ENCODE measurements around the gene SKP1. TPM values are rescaled to one million over a fixed set of nuclear protein-coding genes. Genes with fewer than 3 reads are reported as not detected.

Gene SKP1
- polyA plus RNA-seq, 1 of the 3 experiments (the other 2 are of a cell fraction), result 407 TPM

DNA sequence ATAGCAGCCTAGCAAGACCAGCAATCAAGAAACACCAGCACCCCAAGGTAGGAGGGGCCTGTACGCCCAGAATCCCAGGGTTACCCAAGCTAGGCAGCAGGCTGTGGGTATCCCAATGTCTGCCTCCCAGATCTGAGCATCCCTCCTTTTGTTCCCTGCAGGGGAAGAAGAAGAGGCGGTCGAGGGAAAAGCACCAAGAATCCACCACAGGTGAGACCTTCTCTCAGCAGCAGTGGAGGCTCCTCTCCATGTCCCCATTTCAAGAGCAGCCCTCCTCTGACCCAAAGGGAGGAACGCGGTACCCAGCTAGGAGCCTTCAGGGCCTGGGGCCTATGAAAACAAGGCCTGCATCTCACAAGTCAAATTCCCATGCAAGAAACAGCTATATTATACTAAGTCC is 33.3 kb downstream of the SKP1 start:
- Histone ChIP-seq H3K4me2 (no peak overlapping the region), H3K27me3 (ENCODE audit: insufficient read depth) (no peaks in the 10 kb centered on the region), H3K4me3 (ENCODE audit: low read depth in 2 of 2, low read length in 1 of 2) (no peak overlapping the region), H3K79me2 (ENCODE audit: insufficient read depth) (peaks cover 33% of the 10 kb centered on the region), H3K27ac (ENCODE audit: low read depth in 2 of 2, low read length in 1 of 2) (no peak overlapping the region), H4K20me1 (ENCODE audit: insufficient read depth) (peaks cover 65% of the 10 kb centered on the region), H3K9me3 (no peaks in the 10 kb centered on the region), H2AFZ (ENCODE audit: low read depth) (no peak overlapping the region), H3K36me3 (replicated peaks in 1 of 2; ENCODE audit: control insufficient read depth in 1 of 2, insufficient read depth in 2 of 2, low read length in 1 of 2) (peaks cover 22 to 83% of the 10 kb centered on the region in 2 experiments), H3K4me1 (ENCODE audit: control insufficient read depth in 1 of 2, insufficient read depth in 2 of 2, low read depth in 1 of 2, low read length in 1 of 2) (peaks cover 5 to 13% of the 10 kb centered on the region in 2 experiments; a peak in 2 of 4 replicates), H3F3A (replicated peaks; ENCODE audit: insufficient read depth) (peaks cover 14% of the 10 kb centered on the region), H3K9me2 (no peaks in the 10 kb centered on the region), H3K9ac (no peak overlapping the region)
- DNase-seq, result no peak
- TF ChIP-seq FOXJ3 (CRISPR knock-in tag; IDR thresholded peaks at IDR 0.05), result no peak
- TF ChIP-seq YY1 (IDR thresholded peaks at IDR 0.05; ENCODE audit: low read depth), result no peak
- TF ChIP-seq, protein P1, sequence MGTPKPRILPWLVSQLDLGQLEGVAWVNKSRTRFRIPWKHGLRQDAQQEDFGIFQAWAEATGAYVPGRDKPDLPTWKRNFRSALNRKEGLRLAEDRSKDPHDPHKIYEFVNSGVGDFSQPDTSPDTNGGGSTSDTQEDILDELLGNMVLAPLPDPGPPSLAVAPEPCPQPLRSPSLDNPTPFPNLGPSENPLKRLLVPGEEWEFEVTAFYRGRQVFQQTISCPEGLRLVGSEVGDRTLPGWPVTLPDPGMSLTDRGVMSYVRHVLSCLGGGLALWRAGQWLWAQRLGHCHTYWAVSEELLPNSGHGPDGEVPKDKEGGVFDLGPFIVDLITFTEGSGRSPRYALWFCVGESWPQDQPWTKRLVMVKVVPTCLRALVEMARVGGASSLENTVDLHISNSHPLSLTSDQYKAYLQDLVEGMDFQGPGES (IDR thresholded peaks at IDR 0.05; ENCODE audit: low read depth, low read length), result no peak
- ChIA-PET CTCF (interaction anchor here (1.1 to 18.5 kb wide), 6 partner anchors 17 to 146 kb away, joined by 3 to 673 read pairs (median 6); partner anchors contain the start of gene SKP1), POLR2A (interaction anchor here (0.5 to 1.5 kb wide), 2 partner anchors 72 to 104 kb away, joined by 3 to 4 read pairs; no protein-coding TSS in a partner anchor)
- 94% methylated on average over 4 of the region's 5 CpGs for WGBS (ENCODE audit: low lambda C conversion rate)

DNA sequence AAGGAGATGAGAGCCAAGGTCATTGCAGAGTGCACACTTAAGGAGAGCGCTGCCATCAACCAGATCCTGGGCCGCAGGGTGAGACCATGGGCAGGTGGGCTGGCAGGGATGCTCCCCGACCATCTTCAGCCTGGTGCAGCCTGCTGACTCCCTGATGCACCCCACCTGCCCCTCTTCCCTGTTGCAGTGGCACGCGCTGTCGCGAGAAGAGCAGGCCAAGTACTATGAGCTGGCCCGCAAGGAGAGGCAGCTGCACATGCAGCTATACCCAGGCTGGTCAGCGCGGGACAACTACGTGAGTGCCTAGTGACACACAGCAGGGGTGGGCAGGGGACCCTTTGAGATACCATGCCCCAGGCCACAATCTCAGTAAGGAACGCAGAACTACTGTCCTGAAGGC is 33.9 kb downstream of the SKP1 start:
- Histone ChIP-seq H3K36me3 (replicated peaks in 1 of 2; ENCODE audit: control insufficient read depth in 1 of 2, insufficient read depth in 2 of 2, low read length in 1 of 2) (peaks cover 17 to 81% of the 10 kb centered on the region in 2 experiments), H3K4me3 (ENCODE audit: low read depth in 2 of 2, low read length in 1 of 2) (no peak overlapping the region), H2AFZ (ENCODE audit: low read depth) (no peak overlapping the region), H3K9me2 (no peaks in the 10 kb centered on the region), H3K4me2 (no peak overlapping the region), H3K79me2 (ENCODE audit: insufficient read depth) (peaks cover 31% of the 10 kb centered on the region; the same call in 1 of the 2 replicates), H3K9ac (no peak overlapping the region), H3K27me3 (ENCODE audit: insufficient read depth) (no peaks in the 10 kb centered on the region), H3K9me3 (no peaks in the 10 kb centered on the region), H3K4me1 (ENCODE audit: control insufficient read depth in 1 of 2, insufficient read depth in 2 of 2, low read depth in 1 of 2, low read length in 1 of 2) (peaks cover 11 to 13% of the 10 kb centered on the region in 2 experiments; a peak in 3 of 4 replicates), H3F3A (replicated peaks; ENCODE audit: insufficient read depth) (peaks cover 8% of the 10 kb centered on the region), H3K27ac (ENCODE audit: low read depth in 2 of 2, low read length in 1 of 2) (no peak overlapping the region; a peak in 1 of 4 replicates), H4K20me1 (ENCODE audit: insufficient read depth) (peaks cover 71% of the 10 kb centered on the region)
- no peak for DNase-seq
- TF ChIP-seq FOXM1 (IDR thresholded peaks at IDR 0.05; ENCODE audit: low read depth), result no peak
- TF ChIP-seq RFX5 (IDR thresholded peaks at IDR 0.05; ENCODE audit: low read length), result no peak
- TF ChIP-seq NFIC (IDR thresholded peaks at IDR 0.05; ENCODE audit: borderline replicate concordance), result no peak
- CTCF ChIA-PET, result interaction anchor here (1.1 to 18.5 kb wide), 7 partner anchors 16 to 147 kb away, joined by 3 to 673 read pairs (median 6); partner anchors contain the start of gene SKP1
- WGBS (ENCODE audit: low lambda C conversion rate), result 100% methylated on average over 6 of the region's 12 CpGs
- POLR2A ChIA-PET, result no interaction called here

DNA sequence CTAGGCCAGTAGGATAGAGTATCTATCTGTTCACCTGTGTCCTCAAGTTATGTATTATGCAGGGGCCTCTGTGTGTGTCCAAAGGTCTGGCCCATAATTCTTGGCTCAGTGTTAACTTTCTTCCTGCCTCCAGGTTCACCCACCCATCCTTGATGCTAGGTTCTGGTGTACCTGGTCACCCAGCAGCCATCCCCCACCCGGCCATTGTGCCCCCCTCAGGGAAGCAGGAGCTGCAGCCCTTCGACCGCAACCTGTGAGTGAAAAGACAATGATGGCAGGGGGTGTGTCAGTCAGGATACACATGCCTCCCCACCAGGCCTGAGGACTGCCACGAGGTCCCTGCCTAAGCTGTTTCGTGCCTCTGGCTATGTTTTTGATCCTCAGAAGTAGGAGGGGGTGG is 34.7 kb downstream of the SKP1 start:
- peaks cover 16 to 76% of the 10 kb centered on the region in 2 experiments for H3K36me3 ChIP-seq (replicated peaks in 1 of 2; ENCODE audit: control insufficient read depth in 1 of 2, insufficient read depth in 2 of 2, low read length in 1 of 2)
- 90% methylated on average over 3 of the region's 5 CpGs for WGBS (ENCODE audit: low lambda C conversion rate)
- no peak for DNase-seq
- no peak overlapping the region for H2AFZ ChIP-seq (ENCODE audit: low read depth)
- H4K20me1 ChIP-seq (ENCODE audit: insufficient read depth), result peaks cover 66% of the 10 kb centered on the region
- TF ChIP-seq CHD2 (IDR thresholded peaks at IDR 0.05; ENCODE audit: low read length, partially characterized antibody) (no peak), RXRA (IDR thresholded peaks at IDR 0.05; ENCODE audit: borderline replicate concordance, low read depth) (no peak), ELF1 (IDR thresholded peaks at IDR 0.05) (no peak), MEF2A (IDR thresholded peaks at IDR 0.05; ENCODE audit: borderline replicate concordance, low read depth) (no peak), TEAD4 (IDR thresholded peaks at IDR 0.05; ENCODE audit: borderline replicate concordance, insufficient read depth) (no peak)
- TF ChIP-seq, protein P1 (IDR thresholded peaks at IDR 0.05; ENCODE audit: low read depth, low read length), result no peak
- TF ChIP-seq, protein P2, sequence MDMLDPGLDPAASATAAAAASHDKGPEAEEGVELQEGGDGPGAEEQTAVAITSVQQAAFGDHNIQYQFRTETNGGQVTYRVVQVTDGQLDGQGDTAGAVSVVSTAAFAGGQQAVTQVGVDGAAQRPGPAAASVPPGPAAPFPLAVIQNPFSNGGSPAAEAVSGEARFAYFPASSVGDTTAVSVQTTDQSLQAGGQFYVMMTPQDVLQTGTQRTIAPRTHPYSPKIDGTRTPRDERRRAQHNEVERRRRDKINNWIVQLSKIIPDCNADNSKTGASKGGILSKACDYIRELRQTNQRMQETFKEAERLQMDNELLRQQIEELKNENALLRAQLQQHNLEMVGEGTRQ (IDR thresholded peaks at IDR 0.05; ENCODE audit: borderline replicate concordance, low read depth, low read length), result no peak
- H3K79me2 ChIP-seq (ENCODE audit: insufficient read depth), result peaks cover 30% of the 10 kb centered on the region; the same call in 1 of the 2 replicates
- no peak overlapping the region for H3K9ac ChIP-seq
- H3K4me2 ChIP-seq, result no peak overlapping the region
- peaks cover 11 to 13% of the 10 kb centered on the region in 2 experiments; a peak in 3 of 4 replicates for H3K4me1 ChIP-seq (ENCODE audit: control insufficient read depth in 1 of 2, insufficient read depth in 2 of 2, low read depth in 1 of 2, low read length in 1 of 2)
- ChIA-PET POLR2A (no interaction called here), CTCF (interaction anchor here (1.1 to 18.5 kb wide), 8 partner anchors 16 to 108 kb away, joined by 3 to 673 read pairs (median 19); partner anchors contain the start of gene SKP1)
- no peak overlapping the region; a peak in 1 of 4 replicates for H3K27ac ChIP-seq (ENCODE audit: low read depth in 2 of 2, low read length in 1 of 2)
- H3F3A ChIP-seq (replicated peaks; ENCODE audit: insufficient read depth), result peaks cover 8% of the 10 kb centered on the region
- no peaks in the 10 kb centered on the region for H3K27me3 ChIP-seq (ENCODE audit: insufficient read depth)
- no peak overlapping the region for H3K4me3 ChIP-seq (ENCODE audit: low read depth in 2 of 2, low read length in 1 of 2)
- no peaks in the 10 kb centered on the region for H3K9me2 ChIP-seq
- H3K9me3 ChIP-seq, result no peaks in the 10 kb centered on the region
